ENCODE measurements around the gene RAB19.
"Not testable (repeated sequence)": the region's sequence is repeated elsewhere in the genome, so short reads cannot be mapped to it uniquely, and the experiment has no call there.

The RAB19 gene

GRCh38 chr7:140453785-140454656, 50.2 kb downstream of the RAB19 start:
- H3K4me3 ChIP-seq (ENCODE audit: low read depth, low read length); H2AFZ ChIP-seq (ENCODE audit: low read length, unreplicated experiment); H3K4me1 ChIP-seq (ENCODE audit: control insufficient read depth, insufficient read depth, low read length, unreplicated experiment); H3K27me3 ChIP-seq (ENCODE audit: insufficient read depth, low read length); H3K79me2 ChIP-seq (ENCODE audit: control insufficient read depth, insufficient read depth, low read length, unreplicated experiment); H3K27ac ChIP-seq (ENCODE audit: low read depth, low read length): not testable (repeated sequence)
- H3K36me3 ChIP-seq (ENCODE audit: insufficient read depth, low read length): peaks cover 17% of the 10 kb centered on the region

- Histone ChIP-seq H3K27me3 (ENCODE audit: insufficient read depth, low read length) (no peaks in the 10 kb centered on the region), H3K27ac (ENCODE audit: low read depth, low read length) (no peak overlapping the region), H3K36me3 (ENCODE audit: insufficient read depth, low read length) (peaks cover 21% of the 10 kb centered on the region), H3K4me1 (ENCODE audit: control insufficient read depth, insufficient read depth, low read length, unreplicated experiment) (no peaks in the 10 kb centered on the region), H2AFZ (ENCODE audit: low read length, unreplicated experiment) (no peak overlapping the region), H3K4me3 (ENCODE audit: low read depth, low read length) (no peak overlapping the region), H3K79me2 (ENCODE audit: control insufficient read depth, insufficient read depth, low read length, unreplicated experiment) (no peaks in the 10 kb centered on the region)
Measured at GRCh38 chr7:140454657-140455015, 50.8 kb downstream of the RAB19 start.

- Histone ChIP-seq H3K4me1 (ENCODE audit: control insufficient read depth, insufficient read depth, low read length, unreplicated experiment) (no peaks in the 10 kb centered on the region), H3K79me2 (ENCODE audit: control insufficient read depth, insufficient read depth, low read length, unreplicated experiment) (no peaks in the 10 kb centered on the region), H3K4me3 (ENCODE audit: low read depth, low read length) (no peak overlapping the region), H3K27me3 (ENCODE audit: insufficient read depth, low read length) (no peaks in the 10 kb centered on the region), H2AFZ (ENCODE audit: low read length, unreplicated experiment) (no peak overlapping the region), H3K27ac (ENCODE audit: low read depth, low read length) (no peak overlapping the region), H3K36me3 (ENCODE audit: insufficient read depth, low read length) (peaks cover 21% of the 10 kb centered on the region)
Measured at GRCh38 chr7:140455743-140456142, 51.9 kb downstream of the RAB19 start.

- H2AFZ ChIP-seq (ENCODE audit: low read length, unreplicated experiment): no peak overlapping the region
- H3K79me2 ChIP-seq (ENCODE audit: control insufficient read depth, insufficient read depth, low read length, unreplicated experiment): no peaks in the 10 kb centered on the region
- H3K36me3 ChIP-seq (ENCODE audit: insufficient read depth, low read length): peaks cover 21% of the 10 kb centered on the region
- no peak overlapping the region for H3K27ac ChIP-seq (ENCODE audit: low read depth, low read length)
- H3K27me3 ChIP-seq (ENCODE audit: insufficient read depth, low read length): no peaks in the 10 kb centered on the region
- H3K4me3 ChIP-seq (ENCODE audit: low read depth, low read length): no peak overlapping the region
- no peaks in the 10 kb centered on the region for H3K4me1 ChIP-seq (ENCODE audit: control insufficient read depth, insufficient read depth, low read length, unreplicated experiment)
Measured at GRCh38 chr7:140456551-140457051, 52.7 kb downstream of the RAB19 start.

- Histone ChIP-seq H3K4me1 (ENCODE audit: control insufficient read depth, insufficient read depth, low read length, unreplicated experiment) (no peaks in the 10 kb centered on the region), H3K4me3 (ENCODE audit: low read depth, low read length) (no peak overlapping the region), H3K36me3 (ENCODE audit: insufficient read depth, low read length) (peaks cover 21% of the 10 kb centered on the region), H2AFZ (ENCODE audit: low read length, unreplicated experiment) (no peak overlapping the region), H3K27me3 (ENCODE audit: insufficient read depth, low read length) (no peaks in the 10 kb centered on the region), H3K27ac (ENCODE audit: low read depth, low read length) (no peak overlapping the region), H3K79me2 (ENCODE audit: control insufficient read depth, insufficient read depth, low read length, unreplicated experiment) (peaks cover 2% of the 10 kb centered on the region)
Measured at GRCh38 chr7:140458201-140458600, 54.3 kb downstream of the RAB19 start.

- H3K4me1 ChIP-seq (ENCODE audit: control insufficient read depth, insufficient read depth, low read length, unreplicated experiment): no peaks in the 10 kb centered on the region
- H3K79me2 ChIP-seq (ENCODE audit: control insufficient read depth, insufficient read depth, low read length, unreplicated experiment): peaks cover 4% of the 10 kb centered on the region
- H3K27me3 ChIP-seq (ENCODE audit: insufficient read depth, low read length): no peaks in the 10 kb centered on the region
- no peak overlapping the region for H3K27ac ChIP-seq (ENCODE audit: low read depth, low read length)
- no peak overlapping the region for H3K4me3 ChIP-seq (ENCODE audit: low read depth, low read length)
- no peak overlapping the region for H2AFZ ChIP-seq (ENCODE audit: low read length, unreplicated experiment)
- H3K36me3 ChIP-seq (ENCODE audit: insufficient read depth, low read length): peaks cover 21% of the 10 kb centered on the region
Measured at GRCh38 chr7:140458916-140459315, 55.1 kb downstream of the RAB19 start.

- H3K4me1 ChIP-seq (ENCODE audit: control insufficient read depth, insufficient read depth, low read length, unreplicated experiment): no peaks in the 10 kb centered on the region
- H3K27me3 ChIP-seq (ENCODE audit: insufficient read depth, low read length): no peaks in the 10 kb centered on the region
- no peak overlapping the region for H2AFZ ChIP-seq (ENCODE audit: low read length, unreplicated experiment)
- no peak overlapping the region for H3K4me3 ChIP-seq (ENCODE audit: low read depth, low read length)
- peaks cover 4% of the 10 kb centered on the region for H3K79me2 ChIP-seq (ENCODE audit: control insufficient read depth, insufficient read depth, low read length, unreplicated experiment)
- no peak overlapping the region for H3K27ac ChIP-seq (ENCODE audit: low read depth, low read length)
- peaks cover 9% of the 10 kb centered on the region; the same call in 1 of the 2 replicates for H3K36me3 ChIP-seq (ENCODE audit: insufficient read depth, low read length)
Measured at GRCh38 chr7:140463111-140463510, 59.3 kb downstream of the RAB19 start.

GRCh38 chr7:140475747-140476333, 72.0 kb downstream of the RAB19 start:
- Histone ChIP-seq H3K27ac (ENCODE audit: low read depth, low read length) (no peak overlapping the region), H2AFZ (ENCODE audit: low read length, unreplicated experiment) (no peak overlapping the region), H3K36me3 (ENCODE audit: insufficient read depth, low read length) (no peaks in the 10 kb centered on the region), H3K27me3 (ENCODE audit: insufficient read depth, low read length) (no peaks in the 10 kb centered on the region), H3K4me3 (ENCODE audit: low read depth, low read length) (no peak overlapping the region), H3K79me2 (ENCODE audit: control insufficient read depth, insufficient read depth, low read length, unreplicated experiment) (peaks cover 65% of the 10 kb centered on the region), H3K4me1 (ENCODE audit: control insufficient read depth, insufficient read depth, low read length, unreplicated experiment) (peaks cover 8% of the 10 kb centered on the region)

- no peak overlapping the region for H2AFZ ChIP-seq (ENCODE audit: low read length, unreplicated experiment)
- no peaks in the 10 kb centered on the region for H3K27me3 ChIP-seq (ENCODE audit: insufficient read depth, low read length)
- no peak overlapping the region; the same call in 1 of the 2 replicates for H3K4me3 ChIP-seq (ENCODE audit: low read depth, low read length)
- H3K4me1 ChIP-seq (ENCODE audit: control insufficient read depth, insufficient read depth, low read length, unreplicated experiment): peaks cover 8% of the 10 kb centered on the region
- no peak overlapping the region for H3K27ac ChIP-seq (ENCODE audit: low read depth, low read length)
- no peaks in the 10 kb centered on the region for H3K36me3 ChIP-seq (ENCODE audit: insufficient read depth, low read length)
- H3K79me2 ChIP-seq (ENCODE audit: control insufficient read depth, insufficient read depth, low read length, unreplicated experiment): peaks cover 59% of the 10 kb centered on the region
Measured at GRCh38 chr7:140476698-140477261, 72.9 kb downstream of the RAB19 start.

Measured in ACC112 (cell line).